IPS-15b (cell line): ENCODE data around the gene MLLT1.
"Not testable (repeated sequence)": the region's sequence is repeated elsewhere in the genome, so short reads cannot be mapped to it uniquely, and the experiment has no call there.

Source experiments
- H3K27me3 ChIP-seq: one replicate; pipeline ENCODE4 v1.6.1; 2013; ENCODE audit warnings: low read length; ENCODE audit not compliant: control insufficient read depth, insufficient read depth
- H3K36me3 ChIP-seq: one replicate; pipeline ENCODE4 v1.6.1; 2013; ENCODE audit warnings: low read length; ENCODE audit not compliant: control insufficient read depth, insufficient read depth
- H3K4me1 ChIP-seq: one replicate; pipeline ENCODE4 v1.6.1; 2013; ENCODE audit warnings: mild to moderate bottlenecking, low read length; ENCODE audit not compliant: control insufficient read depth, insufficient read depth
- H3K4me3 ChIP-seq: one replicate; pipeline ENCODE4 v1.5.1; 2013; ENCODE audit warnings: low read depth, low read length
- H3K9ac ChIP-seq: one replicate; pipeline ENCODE4 v1.6.1; 2013; ENCODE audit warnings: low read depth, mild to moderate bottlenecking, low read length
- H3K9me3 ChIP-seq: one replicate; pipeline ENCODE4 v1.6.1; 2013; ENCODE audit warnings: mild to moderate bottlenecking, low read length; ENCODE audit not compliant: control insufficient read depth, insufficient read depth

Gene MLLT1, protein sequence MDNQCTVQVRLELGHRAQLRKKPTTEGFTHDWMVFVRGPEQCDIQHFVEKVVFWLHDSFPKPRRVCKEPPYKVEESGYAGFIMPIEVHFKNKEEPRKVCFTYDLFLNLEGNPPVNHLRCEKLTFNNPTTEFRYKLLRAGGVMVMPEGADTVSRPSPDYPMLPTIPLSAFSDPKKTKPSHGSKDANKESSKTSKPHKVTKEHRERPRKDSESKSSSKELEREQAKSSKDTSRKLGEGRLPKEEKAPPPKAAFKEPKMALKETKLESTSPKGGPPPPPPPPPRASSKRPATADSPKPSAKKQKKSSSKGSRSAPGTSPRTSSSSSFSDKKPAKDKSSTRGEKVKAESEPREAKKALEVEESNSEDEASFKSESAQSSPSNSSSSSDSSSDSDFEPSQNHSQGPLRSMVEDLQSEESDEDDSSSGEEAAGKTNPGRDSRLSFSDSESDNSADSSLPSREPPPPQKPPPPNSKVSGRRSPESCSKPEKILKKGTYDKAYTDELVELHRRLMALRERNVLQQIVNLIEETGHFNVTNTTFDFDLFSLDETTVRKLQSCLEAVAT

DNA sequence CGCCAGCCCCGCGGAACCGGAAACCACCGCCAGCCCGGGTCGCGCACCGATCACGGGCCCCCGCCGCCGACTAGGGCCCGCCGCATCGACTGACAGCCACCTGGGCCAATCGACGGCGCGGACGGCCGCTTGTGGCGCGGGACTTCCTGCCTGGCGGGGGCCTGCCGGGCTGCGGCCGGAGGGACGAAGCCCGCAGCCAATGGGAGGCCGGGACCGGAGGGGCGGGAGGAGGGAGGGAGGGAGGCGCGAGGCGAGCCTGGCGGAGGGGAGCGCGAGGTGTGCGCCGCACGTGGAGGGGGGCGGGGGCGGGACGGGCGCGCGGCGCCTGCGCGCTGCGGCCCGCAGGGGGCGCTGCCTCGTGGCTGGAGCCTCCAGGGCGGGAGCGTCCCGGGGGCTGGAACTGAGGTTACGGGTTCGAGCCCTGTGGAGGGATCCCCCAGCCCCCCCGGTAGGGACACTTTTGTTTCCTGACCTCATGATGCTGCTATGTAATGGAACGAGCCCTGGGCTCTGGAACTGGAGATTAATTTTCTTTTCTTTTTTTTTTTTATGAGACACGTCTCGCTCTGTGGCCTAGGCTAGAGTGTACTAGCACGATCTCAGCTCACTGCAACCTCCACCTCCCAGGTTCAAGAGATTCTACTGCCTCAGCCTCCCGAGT lies at the start of gene MLLT1:
Gene MLLT1, minus strand, starts transcription at position 45 of the 661 bp plus-strand sequence. CDS start 191 bp downstream, outside the sequence.
- Histone ChIP-seq H3K4me3 (peak within 1 kb of the TSS; percentile 82), H3K9me3 (no peaks in the 10 kb centered on the region), H3K36me3 (peaks cover 4% of the 10 kb centered on the region), H3K4me1 (peaks cover 16% of the 10 kb centered on the region), H3K27me3 (no peaks in the 10 kb centered on the region), H3K9ac (peak within 1 kb of the TSS; percentile 73)

- H3K4me3 ChIP-seq, result no peak overlapping the region
- no peaks in the 10 kb centered on the region for H3K4me1 ChIP-seq
- no peaks in the 10 kb centered on the region for H3K36me3 ChIP-seq
- H3K27me3 ChIP-seq, result no peaks in the 10 kb centered on the region
- H3K9ac ChIP-seq, result no peak overlapping the region
- H3K9me3 ChIP-seq, result no peaks in the 10 kb centered on the region
These were observed 47.0 kb upstream of the MLLT1 start for GRCh38 chr19:6326815-6327214.

DNA sequence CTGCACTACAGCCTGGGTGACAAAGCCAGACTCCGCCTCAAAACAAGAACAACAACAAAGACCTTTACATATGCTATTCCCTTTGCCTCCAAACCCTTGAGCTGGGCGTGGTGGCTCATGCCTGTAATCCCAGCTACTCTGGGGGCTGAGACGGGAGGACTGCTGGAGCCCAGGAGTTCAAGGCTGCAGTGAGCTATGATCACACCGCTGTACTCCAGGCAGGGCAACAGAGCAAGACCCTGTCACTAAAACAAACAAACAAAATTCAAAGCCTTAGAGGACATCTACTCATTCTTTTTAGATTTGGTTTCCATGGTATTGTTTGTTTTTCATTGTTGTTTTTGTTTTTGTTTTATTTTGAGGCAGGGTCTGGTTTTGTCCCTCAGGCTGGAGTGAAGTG lies 45.8 kb upstream of the MLLT1 start:
- Histone ChIP-seq H3K9me3 (no peaks in the 10 kb centered on the region), H3K27me3 (no peaks in the 10 kb centered on the region), H3K4me3 (no peak overlapping the region), H3K4me1 (no peaks in the 10 kb centered on the region), H3K9ac (no peak overlapping the region), H3K36me3 (no peaks in the 10 kb centered on the region)

GRCh38 chr19:6324757-6325156 lies 45.0 kb upstream of the MLLT1 start:
- H3K4me1 ChIP-seq, result no peaks in the 10 kb centered on the region
- no peak overlapping the region for H3K9ac ChIP-seq
- H3K4me3 ChIP-seq, result no peak overlapping the region
- H3K27me3 ChIP-seq, result no peaks in the 10 kb centered on the region
- no peaks in the 10 kb centered on the region for H3K9me3 ChIP-seq
- H3K36me3 ChIP-seq, result no peaks in the 10 kb centered on the region

DNA sequence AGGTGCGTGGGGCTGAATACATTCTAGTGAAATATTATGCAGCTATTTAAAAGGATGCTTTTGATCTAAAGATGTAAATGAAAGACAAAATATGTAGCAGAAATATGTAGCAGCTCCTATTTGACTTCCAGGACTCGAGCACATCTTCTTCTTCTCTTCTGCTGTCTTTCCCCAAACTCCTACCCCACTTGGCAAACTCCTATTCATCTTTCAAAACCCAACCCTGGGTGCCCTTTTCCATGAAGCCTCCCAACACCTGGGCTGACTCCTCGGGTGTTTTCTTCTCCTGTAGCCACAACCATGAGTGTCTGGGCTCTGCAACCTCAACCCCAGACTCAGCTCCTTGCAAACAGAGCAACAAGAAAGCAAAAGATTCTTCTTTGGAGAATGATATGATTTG lies 42.5 kb upstream of the MLLT1 start:
- H3K27me3 ChIP-seq, result no peaks in the 10 kb centered on the region
- H3K9me3 ChIP-seq, result no peaks in the 10 kb centered on the region
- H3K4me3 ChIP-seq, result no peak overlapping the region
- no peaks in the 10 kb centered on the region for H3K4me1 ChIP-seq
- H3K9ac ChIP-seq, result no peak overlapping the region
- no peaks in the 10 kb centered on the region for H3K36me3 ChIP-seq

GRCh38 chr19:6319376-6319775 lies 39.6 kb upstream of the MLLT1 start:
- Histone ChIP-seq H3K4me1 (no peaks in the 10 kb centered on the region), H3K4me3 (no peak overlapping the region), H3K9ac (no peak overlapping the region), H3K27me3 (no peaks in the 10 kb centered on the region), H3K9me3 (no peaks in the 10 kb centered on the region), H3K36me3 (no peaks in the 10 kb centered on the region)

GRCh38 chr19:6318772-6319171 lies 39.0 kb upstream of the MLLT1 start:
- H3K36me3 ChIP-seq, result no peaks in the 10 kb centered on the region
- H3K4me1 ChIP-seq, result no peaks in the 10 kb centered on the region
- no peak overlapping the region for H3K4me3 ChIP-seq
- H3K9me3 ChIP-seq, result no peaks in the 10 kb centered on the region
- no peak overlapping the region for H3K9ac ChIP-seq
- no peaks in the 10 kb centered on the region for H3K27me3 ChIP-seq

- H3K4me3 ChIP-seq, H3K4me1 ChIP-seq, H3K9ac ChIP-seq, H3K9me3 ChIP-seq, H3K27me3 ChIP-seq, H3K36me3 ChIP-seq: not testable (repeated sequence)
These were observed 35.9 kb upstream of the MLLT1 start for GRCh38 chr19:6315646-6316045.

DNA sequence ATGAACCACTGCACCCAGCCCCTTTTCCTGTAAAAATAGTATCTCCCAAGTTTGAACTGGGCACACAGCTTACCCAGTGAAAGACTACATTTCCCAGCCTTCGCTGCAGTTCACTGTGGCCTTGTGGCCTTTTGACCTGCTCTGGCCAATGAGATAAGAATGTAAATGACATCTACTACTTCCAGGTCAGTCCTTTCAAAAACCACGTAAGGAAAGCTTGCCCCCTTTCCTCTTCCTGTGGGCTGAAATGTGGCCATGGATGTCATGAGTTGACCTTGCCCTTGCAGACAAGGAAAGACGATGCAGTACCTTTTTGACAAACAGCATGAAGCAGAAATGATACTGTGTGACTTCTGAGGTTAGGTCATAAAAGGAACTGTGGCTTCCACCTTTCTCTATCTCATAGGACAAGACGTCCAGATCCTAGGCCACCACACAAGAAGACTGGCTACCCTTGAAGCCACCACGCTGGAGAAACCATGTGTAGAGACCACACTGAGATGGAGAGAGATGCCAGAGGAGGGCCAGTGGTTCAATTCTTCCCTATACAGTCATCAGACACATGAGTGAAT lies 33.7 kb upstream of the MLLT1 start:
- Histone ChIP-seq H3K4me1 (no peaks in the 10 kb centered on the region), H3K4me3 (no peak overlapping the region), H3K9ac (no peak overlapping the region), H3K27me3 (no peaks in the 10 kb centered on the region), H3K9me3 (no peaks in the 10 kb centered on the region), H3K36me3 (no peaks in the 10 kb centered on the region)

DNA sequence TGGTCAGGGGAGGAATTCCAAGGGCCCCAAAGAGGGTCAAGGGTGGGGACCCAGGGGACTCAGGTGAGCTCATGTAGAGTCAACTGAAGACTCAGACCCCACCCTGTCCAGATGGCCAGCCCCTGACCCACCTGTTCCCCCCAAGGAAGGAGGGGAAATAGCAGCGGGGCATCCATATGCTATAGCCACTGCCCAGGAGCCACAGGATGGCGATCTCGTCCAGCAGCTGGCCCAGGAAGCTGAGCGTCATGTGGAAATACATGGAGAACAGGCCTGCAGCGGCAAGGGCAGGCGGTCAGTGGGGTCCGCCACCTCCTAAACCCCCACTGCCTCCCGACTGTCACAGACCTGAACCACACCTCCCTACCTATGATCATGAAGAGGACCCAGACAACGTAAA lies 32.2 kb upstream of the MLLT1 start:
- no peaks in the 10 kb centered on the region for H3K9me3 ChIP-seq
- H3K36me3 ChIP-seq, result no peaks in the 10 kb centered on the region
- H3K9ac ChIP-seq, result no peak overlapping the region
- no peaks in the 10 kb centered on the region for H3K4me1 ChIP-seq
- H3K4me3 ChIP-seq, result no peak overlapping the region
- no peaks in the 10 kb centered on the region for H3K27me3 ChIP-seq

GRCh38 chr19:6298413-6298812 lies 18.6 kb upstream of the MLLT1 start:
- no peaks in the 10 kb centered on the region for H3K4me1 ChIP-seq

More at GRCh38 chr19:6298413-6298812, 18.6 kb upstream of the MLLT1 start:
- no peaks in the 10 kb centered on the region for H3K27me3 ChIP-seq
- no peaks in the 10 kb centered on the region for H3K9me3 ChIP-seq
- no peaks in the 10 kb centered on the region for H3K36me3 ChIP-seq
- H3K9ac ChIP-seq, result no peak overlapping the region
- H3K4me3 ChIP-seq, result no peak overlapping the region
